Fibroblast of lung (primary cell): ENCODE measurements around the gene ZNF511. TPM values are rescaled to one million over a fixed set of nuclear protein-coding genes. Genes with fewer than 3 reads are reported as not detected.
"Not testable (repeated sequence)": the region's sequence is repeated elsewhere in the genome, so short reads cannot be mapped to it uniquely, and the experiment has no call there.

ENCODE experiments used
- DNase-seq, 2 donors: peaks; one replicate each; pipeline versions ENCODE4 v3.0.0 to v3.0.0-alpha.2; 2010; ENCODE audit warnings: low read depth in 2 of 2
- H2AFZ ChIP-seq: 2 replicates; pipeline ENCODE4 v1.5.1; 2012; ENCODE audit warnings: low read length, control low read depth, inconsistent platforms
- H3K27ac ChIP-seq: 2 replicates; pipeline ENCODE4 v1.5.1; 2011; ENCODE audit warnings: low read length, control low read depth; ENCODE audit not compliant: insufficient read depth
- H3K27me3 ChIP-seq: 2 replicates; pipeline ENCODE4 v1.5.1; 2011; ENCODE audit warnings: mild to moderate bottlenecking, low read length; ENCODE audit not compliant: control insufficient read depth, insufficient read depth
- H3K36me3 ChIP-seq: 2 replicates; pipeline ENCODE4 v1.5.1; 2011; ENCODE audit warnings: low read length; ENCODE audit not compliant: control insufficient read depth, insufficient read depth
- H3K4me1 ChIP-seq: 2 replicates; pipeline ENCODE4 v1.5.1; 2011; ENCODE audit warnings: low read length; ENCODE audit not compliant: control insufficient read depth, insufficient read depth; ENCODE audit errors: extremely low read depth
- H3K4me2 ChIP-seq: 2 replicates; pipeline ENCODE4 v1.5.1; 2011; ENCODE audit warnings: low read length, control low read depth; ENCODE audit not compliant: insufficient read depth; ENCODE audit errors: extremely low read depth
- H3K4me3 ChIP-seq, 4 experiments: fragments of 200-600 bp in 1 of 4; sonication (generic) in 1 of 4; replicated peaks in 1 of 4; 2 replicates each; pipeline ENCODE4 v1.5.1; 2011 to 2016; ENCODE audit warnings: low read length in 4 of 4, low read depth in 3 of 4, mild to moderate bottlenecking in 3 of 4, control low read depth in 2 of 4, inconsistent platforms in 1 of 4, mixed read lengths in 1 of 4; ENCODE audit not compliant: insufficient read depth in 1 of 4; ENCODE audit errors: control extremely low read depth in 1 of 4
- H3K79me2 ChIP-seq: 2 replicates; pipeline ENCODE4 v1.5.1; 2012; ENCODE audit warnings: mild to moderate bottlenecking, low read length, inconsistent platforms; ENCODE audit not compliant: control insufficient read depth, insufficient read depth
- H3K9ac ChIP-seq: 2 replicates; pipeline ENCODE4 v1.5.1; 2011; ENCODE audit warnings: mild to moderate bottlenecking, low read length, control low read depth; ENCODE audit not compliant: insufficient read depth
- H3K9me3 ChIP-seq: 2 replicates; pipeline ENCODE4 v1.5.1; 2012; ENCODE audit warnings: low read depth, low read length; ENCODE audit not compliant: control insufficient read depth, insufficient read depth
- H4K20me1 ChIP-seq: 2 replicates; pipeline ENCODE4 v1.5.1; 2011; ENCODE audit warnings: low read length; ENCODE audit not compliant: control insufficient read depth, insufficient read depth; ENCODE audit errors: extremely low read depth
- CTCF ChIP-seq, 2 donors: IDR thresholded peaks in 1 of 2; conservative IDR thresholded peaks in 1 of 2; 1 replicate in 1 of 2; 2 replicates in 1 of 2; pipeline ENCODE4 v1.5.1; 2011 to 2012; ENCODE audit warnings: low read length in 2 of 2, control low read depth in 1 of 2, inconsistent platforms in 1 of 2, low read depth in 1 of 2, mild to moderate bottlenecking in 1 of 2
- EZH2 ChIP-seq: IDR thresholded peaks from 2 replicates; pipeline ENCODE4 v1.5.1; 2012; ENCODE audit warnings: low read length, control low read depth, mild to moderate bottlenecking; ENCODE audit errors: missing control alignments
- polyA plus RNA-seq, 2 donors: library from polyadenylated mRNA; depleted of rRNA in 1 of 2; stranded (reverse) in 1 of 2; unstranded in 1 of 2; fragments of >200 nt; gene quantifications; 2 replicates each; pipeline ENCODE4 v1.2.1, GENCODE V29; 2011 to 2012; ENCODE audit warnings: missing spikeins in 1 of 2
- total RNA-seq: library from RNA; depleted of rRNA; stranded (reverse); fragments of >200 nt; gene quantifications from 2 replicates; pipeline ENCODE4 v1.2.1, GENCODE V29; 2014

Gene ZNF511
- total and polyA plus RNA-seq, 2 donors (not counting 1 experiment from before 2014, with no cell fraction given), result 18.5 to 27.7 TPM

- Histone ChIP-seq H3K9me3 (no peaks in the 10 kb centered on the region), H3K36me3 (no peaks in the 10 kb centered on the region), H3K27ac (no peak overlapping the region), H3K4me3 (no peak overlapping the region), H3K9ac (no peak overlapping the region), H2AFZ (no peak overlapping the region), H3K4me2 (no peak overlapping the region), H3K79me2 (no peaks in the 10 kb centered on the region), H4K20me1 (no peaks in the 10 kb centered on the region), H3K4me1 (no peaks in the 10 kb centered on the region), H3K27me3 (no peaks in the 10 kb centered on the region)
- no peak for DNase-seq
- TF ChIP-seq EZH2 (no peak), CTCF (conservative IDR thresholded peaks at IDR 0.05 in 1 of 2, IDR thresholded peaks at IDR 0.05 in 1 of 2; ENCODE audit: low read depth in 1 of 2, low read length in 2 of 2) (no peak)
Measured at GRCh38 chr10:133316266-133316665, 7.6 kb downstream of the ZNF511 start.

- no peak overlapping the region for H3K27ac ChIP-seq
- H3K9ac ChIP-seq, result no peak overlapping the region
- H3K79me2 ChIP-seq, result no peaks in the 10 kb centered on the region
- TF ChIP-seq CTCF (conservative IDR thresholded peaks at IDR 0.05 in 1 of 2, IDR thresholded peaks at IDR 0.05 in 1 of 2; ENCODE audit: low read depth in 1 of 2, low read length in 2 of 2) (no peak), EZH2 (no peak)
- no peak overlapping the region for H3K4me2 ChIP-seq
- H4K20me1 ChIP-seq, result no peaks in the 10 kb centered on the region
- H3K36me3 ChIP-seq, result no peaks in the 10 kb centered on the region
- H3K9me3 ChIP-seq, result no peaks in the 10 kb centered on the region
- H2AFZ ChIP-seq, result no peak overlapping the region
- no peaks in the 10 kb centered on the region for H3K27me3 ChIP-seq
- H3K4me3 ChIP-seq, result no peak overlapping the region
- H3K4me1 ChIP-seq, result no peaks in the 10 kb centered on the region
- no peak for DNase-seq
Measured at GRCh38 chr10:133316732-133317131, 8.0 kb downstream of the ZNF511 start.

- H3K4me1 ChIP-seq, result no peaks in the 10 kb centered on the region
- H3K4me2 ChIP-seq, result peak overlapping the region; percentile 87
- no peak overlapping the region for H3K27ac ChIP-seq
- no peaks in the 10 kb centered on the region for H3K79me2 ChIP-seq
- TF ChIP-seq EZH2, result no peak
- peak; percentile 46 to 72 for TF ChIP-seq CTCF (conservative IDR thresholded peaks at IDR 0.05 in 1 of 2, IDR thresholded peaks at IDR 0.05 in 1 of 2; ENCODE audit: low read depth in 1 of 2, low read length in 2 of 2)
- H3K9ac ChIP-seq, result peak overlapping the region; percentile 37
- H3K4me3 ChIP-seq, result peak overlapping the region; percentile 37 to 52 (median 50)
- no peaks in the 10 kb centered on the region for H3K27me3 ChIP-seq
- H4K20me1 ChIP-seq, result no peaks in the 10 kb centered on the region
- peak overlapping the region; percentile 69 for H2AFZ ChIP-seq
- H3K9me3 ChIP-seq, result no peaks in the 10 kb centered on the region
- DNase-seq, result peak; percentile 46 to 47
- H3K36me3 ChIP-seq, result no peaks in the 10 kb centered on the region
Measured at GRCh38 chr10:133318494-133319127, 9.9 kb downstream of the ZNF511 start.

- not testable (repeated sequence) for H3K4me2 ChIP-seq, H2AFZ ChIP-seq, H3K4me1 ChIP-seq, H4K20me1 ChIP-seq, H3K27me3 ChIP-seq, H3K27ac ChIP-seq, H3K36me3 ChIP-seq, H3K9ac ChIP-seq, H3K4me3 ChIP-seq, H3K79me2 ChIP-seq, DNase-seq, H3K9me3 ChIP-seq
Measured at GRCh38 chr10:133320852-133321422, 12.2 kb downstream of the ZNF511 start.
